ENCODE results near the gene AVPI1.
"Not testable (repeated sequence)": the region's sequence is repeated elsewhere in the genome, so short reads cannot be mapped to it uniquely, and the experiment has no call there.

AVPI1 gene

GRCh38 chr10:97711640-97712572, 24.9 kb upstream of the AVPI1 start:
- DNase-seq: no peak

DNA sequence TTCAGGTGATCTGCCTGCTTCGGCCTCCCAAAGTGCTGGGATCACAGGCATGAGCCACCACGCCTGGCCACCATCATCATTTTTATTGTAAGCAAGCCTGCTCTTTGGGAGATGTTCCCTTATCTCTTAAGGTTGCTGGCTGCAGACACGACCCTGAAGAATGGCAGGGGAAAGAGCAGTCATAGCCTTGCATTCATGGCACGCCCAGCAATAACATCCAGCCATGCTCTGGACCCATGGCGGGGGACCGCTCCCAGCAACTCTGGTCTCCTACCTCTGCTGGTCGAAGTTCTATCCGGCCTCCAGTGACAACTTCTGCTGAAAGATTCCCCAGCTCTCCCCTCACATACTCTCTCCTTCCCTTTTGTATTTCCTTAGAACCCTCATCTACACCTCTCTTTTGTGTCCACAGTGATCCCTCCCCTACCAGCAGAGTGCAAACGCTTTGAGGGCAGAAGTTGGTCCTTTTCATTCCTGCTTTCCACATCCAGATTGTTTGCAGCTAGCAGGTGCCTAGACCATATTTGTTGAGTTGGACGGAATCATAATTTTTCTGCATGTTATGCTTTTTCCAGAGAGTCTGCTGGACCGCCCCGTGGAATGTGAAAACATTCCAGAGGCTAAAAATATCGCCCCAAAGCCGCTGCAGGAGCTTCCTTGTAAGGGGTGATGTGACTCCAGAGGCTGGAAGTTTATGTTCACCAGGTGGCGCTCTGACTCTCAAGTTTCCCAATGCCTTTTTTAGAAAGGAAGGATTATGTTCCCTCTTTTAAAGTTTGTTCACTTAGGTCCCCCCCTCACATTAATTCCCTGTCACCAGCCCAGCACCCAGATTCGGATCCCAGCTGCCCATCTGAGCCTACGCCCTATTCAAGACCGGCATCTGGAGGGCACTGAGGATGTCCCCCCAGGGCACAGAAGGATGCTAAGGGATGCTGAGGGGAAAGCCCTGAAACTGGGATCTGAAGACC, 22.2 kb upstream of the AVPI1 start:
- DNase-seq: peak; percentile 88

DNA sequence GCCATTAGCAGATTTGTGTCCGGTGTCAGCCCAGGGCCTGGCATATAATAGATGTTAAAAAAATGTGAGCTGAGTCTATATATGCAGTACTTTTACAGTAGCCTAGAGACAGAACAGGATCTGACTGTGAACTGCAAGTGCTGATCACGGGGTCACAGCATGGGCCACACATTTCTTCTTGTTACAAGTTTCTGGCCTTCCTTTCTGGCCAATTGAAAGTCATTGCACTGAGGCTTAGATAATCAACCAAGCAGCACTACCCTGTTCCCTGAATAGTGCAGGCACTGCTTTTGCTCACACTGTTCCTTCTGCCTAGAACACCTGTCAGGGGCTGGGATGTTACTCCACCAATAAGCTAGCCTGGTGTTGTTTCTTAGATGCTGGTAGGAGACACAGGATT, 21.1 kb upstream of the AVPI1 start:
- DNase-seq: no peak

DNA sequence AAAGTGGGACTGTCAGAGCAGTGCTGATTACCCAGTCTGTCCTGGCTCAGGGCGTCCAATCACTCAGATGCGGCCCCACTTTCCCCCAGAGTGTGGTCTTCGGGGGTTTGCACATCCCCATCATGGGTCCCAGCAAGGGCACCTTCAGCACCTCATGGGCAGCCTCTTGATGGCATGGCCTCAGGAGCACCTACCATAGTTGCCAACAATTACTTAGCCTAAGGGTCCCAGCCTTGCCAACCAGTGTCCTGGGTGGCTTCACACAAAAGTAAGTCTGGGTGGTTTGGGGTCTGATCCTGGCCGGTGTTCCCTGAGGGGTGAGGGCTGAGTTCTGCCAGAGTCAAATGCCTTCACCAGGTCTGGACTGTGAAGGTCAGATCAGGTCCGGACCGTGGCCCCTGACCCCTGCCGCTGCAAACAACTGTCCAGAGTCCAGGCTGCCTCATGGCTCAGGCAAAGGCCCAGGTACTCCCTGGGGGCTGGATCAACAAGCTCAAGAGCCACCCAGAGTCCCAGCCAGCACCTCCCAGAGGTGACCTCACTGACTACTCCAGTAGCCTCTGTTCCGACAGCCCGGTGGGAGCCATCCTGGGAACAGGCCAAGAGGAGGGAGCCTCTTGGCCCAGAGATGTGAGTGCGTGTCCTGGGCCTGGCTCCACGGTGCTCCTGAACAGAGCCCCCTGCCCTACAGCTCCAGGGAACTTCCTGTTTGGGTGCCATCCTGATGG, 20.3 kb upstream of the AVPI1 start:
- DNase-seq: no peak

DNA sequence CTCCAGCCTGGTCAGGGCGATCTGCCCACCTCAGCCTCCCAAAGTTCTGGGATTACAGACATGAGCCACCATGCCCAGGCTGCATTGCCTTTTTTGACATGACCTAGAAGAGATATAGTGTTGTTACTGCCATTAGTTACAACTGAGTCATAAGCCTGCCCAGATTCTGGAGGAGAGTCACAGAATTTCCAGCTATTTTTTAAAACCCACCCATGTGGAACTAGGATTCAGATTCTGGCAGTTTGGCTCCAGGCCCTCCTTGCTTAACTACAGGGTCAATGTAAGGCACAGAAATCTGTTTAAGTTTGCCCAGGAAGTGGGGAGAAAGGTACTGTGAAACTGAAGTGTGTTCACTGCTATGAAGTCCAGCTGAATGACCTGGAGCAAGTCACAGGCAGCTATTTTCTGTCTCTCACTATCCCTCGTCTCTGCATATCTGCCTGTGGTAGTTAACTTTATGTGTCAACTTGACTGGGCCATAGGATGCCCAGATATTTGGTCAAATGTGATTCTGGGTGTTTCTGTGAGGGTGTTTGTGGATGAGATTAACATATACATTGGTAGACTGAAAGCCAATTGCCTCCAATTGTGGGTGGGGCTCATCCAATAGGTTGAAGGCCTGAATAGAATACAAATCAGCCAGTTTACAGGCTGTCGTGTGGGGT, 18.1 kb upstream of the AVPI1 start:
- no peak for DNase-seq

- no peak for DNase-seq
Observed at GRCh38 chr10:97704341-97704740, 17.3 kb upstream of the AVPI1 start.

DNA sequence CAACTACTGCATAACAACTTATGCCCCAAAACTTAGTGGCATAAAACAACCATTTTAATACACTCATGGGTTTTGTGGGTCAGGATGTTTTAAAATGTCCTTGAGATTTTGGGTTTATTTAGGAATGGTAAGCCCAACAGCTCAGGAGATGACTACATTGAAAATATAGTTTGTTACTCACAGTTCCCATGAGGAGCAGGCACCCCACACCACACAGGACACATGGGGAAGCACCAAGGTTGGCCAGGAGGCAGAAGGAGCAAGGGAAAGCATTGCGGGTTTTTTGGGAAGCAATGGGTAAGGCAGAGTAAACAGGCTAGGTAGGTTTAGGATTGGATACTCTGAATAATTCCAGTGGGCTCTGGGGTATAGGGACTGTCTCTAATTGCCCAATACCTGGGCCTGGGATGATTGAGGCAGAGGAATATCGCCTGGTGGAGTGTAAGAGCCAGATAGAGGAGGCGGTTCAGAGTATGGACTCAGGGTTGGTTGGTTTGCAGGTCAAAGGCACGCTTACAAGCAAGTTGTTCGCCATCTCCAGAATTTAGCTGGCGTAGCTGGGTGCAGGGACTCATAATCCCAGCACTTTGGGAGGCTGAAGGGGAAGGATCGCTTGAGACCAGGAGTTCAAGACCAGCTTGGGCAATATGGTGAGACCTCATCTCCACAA, 16.5 kb upstream of the AVPI1 start:
- no peak for DNase-seq

DNA sequence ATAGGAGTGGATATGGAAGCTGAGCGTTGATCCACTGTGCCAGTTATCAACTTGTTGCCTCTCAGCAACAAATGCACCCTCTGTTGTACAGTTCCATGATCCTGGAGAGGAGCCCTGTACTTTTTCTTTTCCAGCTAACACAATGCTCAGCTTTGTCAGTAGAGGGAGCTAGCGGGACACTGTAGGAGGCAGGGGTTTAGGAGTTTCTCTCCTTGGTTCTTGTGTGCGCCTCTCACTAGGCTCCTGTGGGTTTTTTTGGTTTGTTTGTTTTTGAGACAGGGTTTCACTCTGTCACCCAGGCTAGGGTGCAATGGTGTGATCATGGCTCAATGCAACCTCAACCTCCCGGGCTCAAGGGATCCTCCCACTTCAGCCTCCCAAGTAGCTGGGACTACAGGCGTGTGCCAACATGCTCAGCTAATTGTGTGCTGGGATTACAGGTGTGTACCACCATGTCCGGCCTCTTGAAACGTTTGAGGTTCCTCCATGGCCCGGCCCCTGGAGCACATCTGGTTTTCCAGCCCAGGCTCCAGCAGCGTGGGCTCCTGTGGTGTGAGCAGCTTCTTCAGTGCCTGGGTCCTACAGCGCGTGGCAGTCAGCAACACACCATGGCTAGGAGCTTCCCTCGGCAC, 14.5 kb upstream of the AVPI1 start:
- peak; percentile 73 for DNase-seq

GRCh38 chr10:97698072-97698655, 11.1 kb upstream of the AVPI1 start:
- DNase-seq: not testable (repeated sequence)

- DNase-seq: no peak
Observed at GRCh38 chr10:97690133-97690532, 3.1 kb upstream of the AVPI1 start.

DNA sequence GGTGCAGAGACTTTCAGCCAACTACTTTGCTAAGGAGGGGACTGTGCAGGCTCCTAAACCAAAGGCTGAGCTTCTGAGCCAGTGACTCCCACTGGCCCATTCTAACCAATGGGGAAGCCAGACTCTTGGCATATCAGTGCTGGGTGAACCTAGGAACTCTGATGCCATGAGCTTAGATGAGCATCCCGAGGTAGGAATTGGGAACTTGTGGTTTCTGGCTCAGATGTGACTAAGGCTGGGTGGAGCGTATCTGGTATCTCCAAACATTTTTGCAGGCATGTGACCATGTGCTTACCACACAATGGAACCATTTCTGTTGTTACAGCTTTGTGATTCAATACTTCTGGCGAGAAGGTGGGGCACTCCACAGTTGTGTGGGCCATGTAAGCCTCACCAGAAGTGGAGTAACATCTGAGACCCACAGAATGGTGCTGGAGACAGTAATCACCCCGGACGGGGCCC, 2.5 kb upstream of the AVPI1 start:
- DNase-seq: peak; percentile 89

GRCh38 chr10:97687785-97688781, 1.0 kb upstream of the AVPI1 start:
- no peak for DNase-seq

DNA sequence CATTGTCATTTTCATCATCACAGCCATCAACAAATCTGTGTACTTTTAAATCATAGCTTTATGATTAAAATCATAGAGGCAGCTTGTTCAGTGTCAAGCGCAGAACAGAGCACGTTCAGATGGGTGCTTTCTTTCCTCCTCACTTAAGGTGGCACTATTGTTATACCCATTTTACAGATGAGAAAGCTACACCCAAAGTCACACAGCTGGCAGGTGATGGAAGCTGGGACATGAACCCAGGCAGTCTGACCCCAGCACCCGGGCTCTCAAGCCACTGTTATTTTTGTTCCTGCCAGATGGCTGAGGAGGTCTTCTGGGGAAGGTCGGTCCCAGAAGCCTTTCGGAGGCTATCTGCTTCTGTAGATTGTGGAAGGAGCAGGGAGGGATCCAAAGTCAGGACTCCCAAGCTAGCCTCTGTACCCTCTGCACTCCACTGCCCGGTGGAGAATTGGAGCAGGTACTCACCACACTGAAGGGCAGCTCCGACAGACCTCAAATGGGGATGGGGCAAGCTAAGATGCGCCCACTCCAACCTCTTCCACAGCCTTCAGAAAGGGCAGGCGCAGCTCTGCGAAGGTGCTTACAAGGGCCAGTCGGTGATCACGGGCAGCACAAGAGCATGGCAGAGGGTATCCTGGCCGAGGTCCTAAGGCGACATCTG, 610 bp downstream of the AVPI1 start:
- DNase-seq: no peak

GRCh38 chr10:97685395-97685958, 1.6 kb downstream of the AVPI1 start:
- DNase-seq: peak; percentile 24

GRCh38 chr10:97684866-97685394, 2.1 kb downstream of the AVPI1 start:
- DNase-seq: no peak

GRCh38 chr10:97684368-97684713, 2.7 kb downstream of the AVPI1 start:
- DNase-seq: not testable (repeated sequence)

DNA sequence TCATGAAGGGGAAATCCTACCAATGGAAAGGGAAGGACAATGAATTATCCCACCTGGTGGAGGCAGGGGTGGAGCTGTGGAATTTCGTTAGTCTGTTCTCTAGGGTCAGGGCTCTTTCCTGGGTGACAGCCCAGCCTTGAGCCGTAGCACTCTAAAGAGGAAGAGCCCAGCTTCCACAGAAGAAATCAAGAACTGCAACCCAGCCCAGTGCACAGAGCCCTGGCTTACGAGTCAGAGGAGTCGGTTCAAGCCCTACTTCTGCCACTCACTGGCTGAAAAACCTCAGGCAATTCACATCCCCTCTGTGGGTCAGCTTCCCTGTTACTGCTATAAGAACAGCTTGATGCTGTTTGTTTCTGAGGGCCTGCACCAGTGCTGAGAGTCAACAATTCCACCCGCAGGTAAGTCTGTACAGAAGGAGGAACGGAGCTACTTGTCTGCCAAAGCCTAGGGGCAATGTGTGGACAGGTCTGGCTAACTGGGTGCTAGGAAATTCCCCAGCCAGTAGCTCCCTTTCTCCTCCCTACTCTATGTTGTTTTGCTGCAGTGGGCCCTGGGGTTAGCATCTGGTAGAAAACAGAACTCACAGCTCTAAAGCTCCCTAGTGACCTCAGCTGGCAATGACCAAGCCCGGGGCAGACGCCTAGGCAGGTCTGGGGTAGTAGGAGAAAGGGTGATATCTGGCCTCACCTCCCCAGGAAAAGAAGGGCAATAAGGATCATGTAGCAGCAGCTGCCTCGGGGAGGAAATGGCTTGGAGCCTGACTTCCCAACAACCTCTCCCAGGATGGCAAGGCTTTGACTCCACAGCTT, 3.3 kb downstream of the AVPI1 start:
- DNase-seq: peak; percentile 68
